GM19025 (cell line): ENCODE measurements around the gene GSTA1.
"Not testable (repeated sequence)": the region's sequence is repeated elsewhere in the genome, so short reads cannot be mapped to it uniquely, and the experiment has no call there.

Source experiments
- ATAC-seq: cut with Tn5 transposase; IDR thresholded peaks from one replicate; pipeline ENCODE4 v1.9.1; 2021; ENCODE audit warnings: mild to moderate bottlenecking, low read depth, moderate library complexity; ENCODE audit not compliant: unreplicated experiment

Gene GSTA1

GRCh38 chr6:52803668-52804255 is at the start of gene GSTA1:
Gene GSTA1 (minus strand): TSS chr6:52803816. CDS start chr6:52799267, 4,549 bp downstream.
- ATAC-seq: not testable (repeated sequence)

DNA sequence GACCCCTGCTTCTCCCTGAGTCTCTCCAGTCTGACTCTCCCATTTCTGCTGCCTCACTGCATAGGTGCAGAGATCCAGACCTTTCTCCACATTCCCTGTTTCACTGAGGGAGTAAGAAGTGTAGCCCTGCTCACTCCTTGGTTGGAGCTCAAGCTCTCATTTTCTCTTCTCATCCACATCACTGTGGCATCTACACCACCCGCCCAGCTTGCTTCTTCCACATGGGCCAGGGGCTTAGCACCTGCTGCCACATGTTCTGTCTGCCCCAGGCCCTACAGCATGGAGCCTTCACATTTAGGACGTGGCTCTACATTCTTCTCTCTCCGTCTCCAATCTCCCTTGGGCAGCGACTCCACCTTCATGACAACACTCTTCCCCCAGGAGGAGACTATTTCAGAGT is 45.5 kb upstream of the GSTA1 start:
- no peak for ATAC-seq

DNA sequence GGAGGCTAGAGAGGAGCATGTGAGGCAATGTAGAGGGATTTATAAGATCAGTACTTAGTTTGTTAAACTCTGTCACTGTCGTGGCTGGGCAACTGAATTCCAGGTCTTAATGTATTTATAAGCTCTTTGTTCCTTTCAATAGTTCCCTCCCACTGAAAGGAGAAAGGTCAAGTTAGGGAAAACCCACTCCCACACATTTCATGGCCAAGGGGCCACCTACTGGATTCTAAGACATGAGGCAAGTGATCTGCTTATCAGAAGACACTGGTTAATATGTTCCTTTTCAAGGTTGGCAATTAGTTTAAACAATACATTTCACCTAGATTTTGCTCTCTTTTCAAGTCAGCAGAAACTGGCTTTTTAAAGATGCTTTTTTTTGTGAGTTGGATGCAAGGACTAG is 42.4 kb upstream of the GSTA1 start:
- no peak for ATAC-seq

- no peak for ATAC-seq
Measured at GRCh38 chr6:52843605-52844004, 40.0 kb upstream of the GSTA1 start.

DNA sequence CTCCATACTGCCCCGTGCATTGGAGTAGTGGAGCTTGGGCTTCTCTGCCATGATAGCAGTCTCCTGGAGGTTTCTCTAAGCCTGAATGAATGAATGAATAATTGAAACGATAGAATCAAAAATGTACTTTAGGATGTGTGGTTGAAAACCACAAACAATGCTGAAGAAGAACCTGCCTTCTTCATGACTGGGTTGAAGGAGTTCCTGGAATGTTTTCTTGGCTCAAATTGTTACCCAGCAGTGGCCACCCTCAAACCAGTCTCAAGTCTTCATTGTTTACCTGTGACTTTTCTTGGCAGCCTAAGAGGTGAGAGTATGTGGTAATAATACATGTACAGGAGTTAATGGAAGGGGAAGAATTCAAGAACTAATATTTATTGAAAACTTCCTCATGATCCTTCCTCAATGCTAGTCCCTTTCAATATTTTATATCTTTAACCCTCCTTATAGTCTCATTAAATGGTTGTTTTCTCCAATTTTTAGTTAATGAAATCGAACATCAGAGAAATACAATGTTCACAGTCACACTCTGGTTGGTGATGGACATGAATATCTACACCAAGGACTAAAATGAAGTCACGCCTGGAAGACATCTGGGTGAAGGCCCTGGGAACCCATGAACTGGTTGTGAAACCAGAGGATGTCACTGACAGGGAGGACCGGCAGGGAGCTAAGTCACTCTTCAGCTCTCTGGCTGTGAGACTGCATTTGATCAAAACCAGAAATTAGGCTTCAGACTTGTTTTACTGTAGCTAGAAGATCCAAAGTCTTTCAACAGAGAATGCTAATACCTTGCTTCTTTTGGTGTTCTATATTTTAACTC is 37.4 kb upstream of the GSTA1 start, which contains the start of gene GSTA5:
Gene GSTA5, minus strand, starts transcription at position 51 of the 823 bp plus-strand sequence.
- ATAC-seq: no peak

DNA sequence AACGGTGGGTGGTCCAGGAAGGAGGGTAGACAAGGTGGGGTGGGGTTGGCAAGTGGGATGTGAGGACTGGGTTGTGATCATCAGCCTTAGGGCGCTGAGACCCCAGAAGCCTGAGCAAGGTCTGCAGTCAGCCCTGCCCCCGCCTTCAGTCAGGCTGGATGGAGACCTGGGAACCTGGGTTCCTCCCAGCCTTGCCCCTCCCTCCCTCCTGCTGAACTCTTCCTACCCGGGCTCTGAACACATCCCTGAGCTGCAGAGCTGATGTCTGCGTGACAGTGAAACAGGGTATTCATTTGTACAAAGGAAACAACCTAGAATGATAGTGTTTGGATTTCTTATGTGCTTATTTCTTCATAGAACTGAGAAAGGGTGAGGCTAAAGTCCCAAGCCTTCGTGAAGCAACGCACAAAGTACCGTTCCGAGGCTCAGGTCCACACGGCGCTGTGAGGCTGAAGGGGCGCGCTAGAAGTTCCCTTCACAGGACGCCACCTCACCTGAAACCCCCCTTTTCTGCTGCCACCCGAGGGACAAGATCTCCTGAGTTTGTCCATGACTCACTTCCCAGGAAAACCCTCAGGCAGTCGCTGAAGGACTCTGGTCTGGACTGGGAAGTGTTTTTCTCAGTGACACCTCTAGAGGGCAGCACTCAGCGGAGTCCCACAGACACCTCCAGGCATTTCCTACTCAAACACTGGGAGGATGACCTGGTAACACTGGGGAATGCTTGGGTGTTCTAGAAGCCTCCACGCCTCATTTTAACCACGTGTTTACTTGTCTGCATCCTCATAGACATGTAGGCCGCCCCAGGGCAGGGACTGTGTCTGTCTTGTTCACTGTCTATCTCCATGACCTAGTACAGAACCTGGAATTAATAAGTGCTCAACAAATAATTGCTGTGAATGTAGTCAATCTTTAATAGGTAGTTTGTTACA is 35.8 kb upstream of the GSTA1 start:
- no peak for ATAC-seq

DNA sequence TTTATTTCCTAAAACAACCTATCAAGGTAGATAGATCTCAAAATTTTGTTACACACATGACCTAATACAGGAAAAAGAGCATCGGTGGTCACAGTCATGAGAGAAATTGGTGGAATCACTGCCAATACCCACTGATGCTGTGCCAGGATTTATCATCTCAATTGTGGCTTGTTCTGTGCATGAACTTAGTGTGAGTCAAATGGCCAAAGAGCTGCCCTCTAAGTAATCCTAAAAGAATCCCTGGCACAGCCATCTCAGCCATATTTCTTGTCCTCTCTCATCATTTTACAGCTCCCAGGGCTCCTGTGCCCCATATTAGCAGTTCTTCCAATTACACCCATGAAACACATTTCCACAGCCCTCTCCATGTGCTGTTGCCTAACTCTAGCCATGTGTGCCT is 30.9 kb upstream of the GSTA1 start:
- no peak for ATAC-seq

- ATAC-seq: not testable (repeated sequence)
Measured at GRCh38 chr6:52830869-52831268, 27.3 kb upstream of the GSTA1 start.

DNA sequence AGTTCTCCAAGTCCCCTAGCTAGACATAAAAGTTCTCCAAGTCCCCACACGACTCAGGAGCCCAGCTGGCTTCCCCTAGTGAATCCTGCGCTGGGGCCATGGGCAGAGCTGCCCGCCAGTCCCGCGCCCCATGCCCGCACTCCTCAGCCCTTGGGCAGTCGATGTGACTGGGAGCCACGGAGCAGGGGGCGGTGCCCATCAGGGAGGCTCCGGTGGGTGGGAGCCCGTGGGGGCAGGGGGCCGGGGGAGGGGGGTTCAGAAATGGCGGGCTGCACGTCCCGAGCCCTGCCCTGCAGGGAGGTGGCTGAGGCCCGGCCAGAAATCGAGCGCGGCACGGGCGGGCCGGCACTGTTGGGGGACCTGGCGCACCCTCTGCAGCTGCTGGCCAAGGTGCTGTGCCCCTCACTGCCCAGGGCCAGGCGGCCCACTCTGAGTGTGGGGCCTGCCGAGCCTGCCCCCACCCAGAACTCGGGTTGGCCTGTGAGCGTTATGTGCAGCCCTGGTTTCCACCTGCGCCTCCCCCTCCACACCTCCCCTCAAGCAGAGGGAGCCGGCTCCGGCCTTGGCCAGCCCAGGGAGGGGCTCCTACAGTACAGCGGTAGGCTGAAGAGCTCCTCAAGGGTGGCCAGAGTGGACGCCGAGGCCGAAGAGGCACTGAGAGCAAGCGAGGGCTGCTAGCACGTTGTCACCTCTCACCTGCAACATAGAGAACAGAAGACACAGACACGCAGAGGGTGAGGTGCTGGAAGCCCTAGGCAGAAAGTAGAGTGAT is 25.6 kb upstream of the GSTA1 start:
- ATAC-seq: no peak

- ATAC-seq: not testable (repeated sequence)
Measured at GRCh38 chr6:52828621-52829020, 25.0 kb upstream of the GSTA1 start.

GRCh38 chr6:52827073-52827783 is 23.6 kb upstream of the GSTA1 start:
- not testable (repeated sequence) for ATAC-seq

DNA sequence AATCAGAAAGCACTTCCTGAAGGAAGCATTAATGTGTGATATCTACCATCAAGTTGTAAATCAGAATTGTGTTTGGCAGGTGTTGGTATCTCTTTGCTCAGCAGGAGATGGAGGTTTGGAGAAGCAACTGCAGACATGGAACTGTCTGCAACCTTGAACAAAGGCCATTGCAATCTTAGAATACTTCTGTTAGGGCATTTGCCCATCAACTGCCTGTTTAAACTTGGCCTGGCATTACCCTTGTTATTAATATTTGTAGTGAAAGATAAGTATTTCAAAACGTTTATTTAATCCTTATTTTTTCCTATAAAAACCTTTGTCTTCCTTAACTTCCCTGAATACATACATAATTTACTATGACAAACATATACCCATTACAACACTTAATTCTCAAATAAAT is 22.9 kb upstream of the GSTA1 start:
- no peak for ATAC-seq

GRCh38 chr6:52825900-52826459 is 22.4 kb upstream of the GSTA1 start:
- ATAC-seq: not testable (repeated sequence)

DNA sequence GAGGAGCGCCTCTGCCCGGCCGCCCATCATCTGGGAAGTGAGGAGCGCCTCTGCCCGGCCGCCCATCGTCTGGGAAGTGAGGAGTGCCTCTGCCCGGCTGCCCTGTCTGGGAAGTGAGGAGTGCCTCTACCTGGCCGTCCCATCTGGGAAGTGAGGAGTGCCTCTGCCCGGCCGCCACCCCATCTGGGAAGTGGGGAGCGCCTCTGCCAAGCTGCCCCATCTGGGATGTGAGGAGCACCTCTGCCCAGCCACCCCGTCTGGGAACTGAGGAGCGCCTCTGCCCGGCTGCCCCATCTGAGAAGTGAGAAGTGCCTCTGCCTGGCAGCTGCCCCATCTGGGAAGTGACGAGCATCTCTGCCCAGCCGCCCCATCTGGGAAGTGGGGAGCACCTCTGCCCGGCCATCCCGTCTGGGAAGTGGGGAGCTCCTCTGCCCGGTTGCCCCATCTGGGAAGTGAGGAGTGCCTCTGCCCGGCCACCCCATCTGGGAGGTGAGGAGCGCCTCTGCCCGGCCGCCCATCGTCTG is 21.7 kb upstream of the GSTA1 start:
- ATAC-seq: not testable (repeated sequence)

DNA sequence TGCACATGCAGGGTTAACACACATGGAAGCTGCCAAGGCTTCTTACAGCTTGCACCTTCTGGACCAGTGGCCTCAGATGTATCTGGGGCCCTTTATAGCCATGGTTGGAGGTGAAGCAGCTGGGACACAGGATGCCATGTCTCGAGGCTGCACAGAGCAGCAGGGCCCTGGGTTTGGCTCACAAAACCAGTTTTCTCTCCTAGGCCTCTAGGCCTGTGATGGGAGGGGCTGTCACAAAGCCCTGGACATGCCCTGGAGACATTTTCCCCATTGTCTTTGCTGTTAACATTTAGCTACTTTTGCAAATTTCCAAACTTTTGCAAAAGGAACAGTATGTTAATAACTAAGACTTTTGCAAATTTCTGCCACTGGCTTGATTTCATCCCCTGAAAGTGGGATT is 18.2 kb upstream of the GSTA1 start:
- ATAC-seq: no peak

- no peak for ATAC-seq
Measured at GRCh38 chr6:52820198-52820597, 16.6 kb upstream of the GSTA1 start.

GRCh38 chr6:52815167-52816092 is 11.8 kb upstream of the GSTA1 start:
- peak; percentile 79 for ATAC-seq

DNA sequence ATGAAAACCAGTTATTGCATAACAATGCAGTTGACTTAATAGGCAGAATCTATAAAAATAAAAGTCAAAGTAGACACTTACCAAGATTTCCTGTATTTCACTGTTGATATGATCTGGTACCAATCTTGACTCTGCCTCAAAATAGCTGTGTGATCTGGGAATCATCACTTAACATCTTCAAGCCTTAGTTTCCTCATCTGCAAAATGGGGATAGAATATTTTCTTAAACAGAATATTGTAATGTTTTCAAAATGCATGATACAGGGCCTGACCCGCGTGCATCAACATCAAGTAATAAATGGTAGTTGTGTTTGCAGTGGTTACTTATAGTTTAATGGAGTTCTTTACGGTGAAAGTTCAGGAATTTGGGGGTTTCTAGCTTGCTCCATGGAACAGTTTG is 10.9 kb upstream of the GSTA1 start:
- not testable (repeated sequence) for ATAC-seq
